ENCODE measurements around the gene ZDHHC5. TPM values are rescaled to one million over a fixed set of nuclear protein-coding genes. Genes with fewer than 3 reads are reported as not detected.

Gene ZDHHC5
- total RNA-seq, 4 donors from 2014 or later = 27.2 to 69.7 (median 60.1) TPM

DNA sequence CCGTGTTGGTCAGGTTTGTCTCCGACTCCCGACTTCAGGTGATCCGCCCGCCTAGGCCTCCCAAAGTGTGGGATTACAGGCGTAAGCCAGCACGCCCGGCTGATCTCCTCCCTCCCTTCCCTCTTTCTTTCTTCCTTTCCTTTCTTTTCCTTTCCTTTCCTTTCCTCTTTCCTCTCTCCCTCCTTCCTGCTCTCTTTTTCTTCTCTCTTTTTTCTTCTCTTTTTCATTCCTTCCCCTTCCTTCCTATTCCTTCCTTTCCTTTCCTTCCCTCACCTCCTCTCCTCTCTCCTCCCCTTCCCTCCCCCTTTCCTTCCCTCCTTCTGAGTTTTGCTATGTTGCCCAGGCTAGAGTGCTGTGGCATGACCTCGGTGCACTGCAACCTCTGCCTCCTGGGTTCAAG is 3.9 kb upstream of the ZDHHC5 start:
- peaks cover 0 to 31% (median 0%) of the 10 kb centered on the region in 3 donors for H3K36me3 ChIP-seq
- H3K27ac ChIP-seq = no peak overlapping the region
- no peak for DNase-seq
- no peak for TF ChIP-seq POLR2A (IDR thresholded peaks at IDR 0.05)
- TF ChIP-seq, protein P1, sequence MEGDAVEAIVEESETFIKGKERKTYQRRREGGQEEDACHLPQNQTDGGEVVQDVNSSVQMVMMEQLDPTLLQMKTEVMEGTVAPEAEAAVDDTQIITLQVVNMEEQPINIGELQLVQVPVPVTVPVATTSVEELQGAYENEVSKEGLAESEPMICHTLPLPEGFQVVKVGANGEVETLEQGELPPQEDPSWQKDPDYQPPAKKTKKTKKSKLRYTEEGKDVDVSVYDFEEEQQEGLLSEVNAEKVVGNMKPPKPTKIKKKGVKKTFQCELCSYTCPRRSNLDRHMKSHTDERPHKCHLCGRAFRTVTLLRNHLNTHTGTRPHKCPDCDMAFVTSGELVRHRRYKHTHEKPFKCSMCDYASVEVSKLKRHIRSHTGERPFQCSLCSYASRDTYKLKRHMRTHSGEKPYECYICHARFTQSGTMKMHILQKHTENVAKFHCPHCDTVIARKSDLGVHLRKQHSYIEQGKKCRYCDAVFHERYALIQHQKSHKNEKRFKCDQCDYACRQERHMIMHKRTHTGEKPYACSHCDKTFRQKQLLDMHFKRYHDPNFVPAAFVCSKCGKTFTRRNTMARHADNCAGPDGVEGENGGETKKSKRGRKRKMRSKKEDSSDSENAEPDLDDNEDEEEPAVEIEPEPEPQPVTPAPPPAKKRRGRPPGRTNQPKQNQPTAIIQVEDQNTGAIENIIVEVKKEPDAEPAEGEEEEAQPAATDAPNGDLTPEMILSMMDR (IDR thresholded peaks at IDR 0.05) = no peak
- no peaks in the 10 kb centered on the region for H3K9me3 ChIP-seq
- H3K27me3 ChIP-seq = no peaks in the 10 kb centered on the region
- no peak overlapping the region for H3K4me3 ChIP-seq
- peaks cover 0 to 10% (median 3%) of the 10 kb centered on the region in 4 donors for H3K4me1 ChIP-seq

DNA sequence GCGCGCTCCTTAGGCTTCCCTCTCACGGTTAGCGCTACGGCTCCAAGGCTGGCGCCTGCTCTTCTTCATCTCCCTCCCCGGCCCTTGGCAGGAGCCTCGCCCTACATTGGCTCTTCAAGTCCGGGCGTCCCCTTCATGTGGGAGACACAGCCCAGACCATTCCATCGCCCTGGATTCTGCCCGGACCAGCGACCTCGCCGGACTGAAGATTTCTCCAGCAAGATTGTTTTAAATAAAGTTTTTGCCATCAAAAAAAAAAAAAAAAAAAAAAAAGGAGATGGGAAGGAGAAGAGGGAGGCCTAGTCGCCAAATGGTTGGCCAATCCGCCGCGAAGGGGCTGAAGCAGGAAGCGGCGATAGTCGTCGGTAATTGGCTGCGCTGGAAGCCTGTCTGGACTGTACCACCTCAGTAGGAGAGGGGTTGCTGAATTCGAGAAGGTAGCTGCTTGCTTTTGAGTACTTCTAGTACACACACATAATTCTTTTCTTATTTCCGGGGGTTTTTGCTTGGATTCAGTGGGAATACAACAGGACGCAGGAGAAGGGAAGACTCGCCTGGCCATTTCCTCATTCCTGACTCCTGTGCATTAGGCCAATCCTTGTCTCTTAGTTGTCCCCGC is 688 bp upstream of the ZDHHC5 start:
- Histone ChIP-seq H3K4me1 (peaks cover 0 to 26% (median 10%) of the 10 kb centered on the region in 4 donors), H3K9me3 (no peaks in the 10 kb centered on the region)

DNA sequence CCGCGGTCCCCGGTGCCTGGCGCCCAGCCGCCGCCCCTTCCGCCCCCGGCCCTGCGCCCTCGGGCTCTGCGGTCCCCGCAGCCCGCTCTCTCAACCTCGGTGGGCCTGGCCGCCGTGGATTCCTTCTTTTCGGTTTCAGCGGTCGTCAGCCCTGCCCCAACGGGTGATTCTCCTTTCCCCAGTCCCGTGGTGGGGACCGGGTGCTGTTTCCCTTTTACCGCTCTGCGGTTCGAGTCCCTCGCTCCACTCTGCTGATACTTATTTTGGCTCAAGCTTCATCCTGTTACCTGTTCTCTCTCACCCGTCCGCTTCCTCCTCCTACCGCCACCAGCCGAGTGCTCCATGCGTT is 494 bp downstream of the ZDHHC5 start:
- TF ChIP-seq, protein P1 (IDR thresholded peaks at IDR 0.05) = no peak
- TF ChIP-seq POLR2A (IDR thresholded peaks at IDR 0.05) = no peak
- Histone ChIP-seq H3K27me3 (no peaks in the 10 kb centered on the region), H3K36me3 (peaks cover 0 to 19% (median 0%) of the 10 kb centered on the region in 3 donors), H3K27ac (peak overlapping the region; percentile 96 to 99 (median 98)), H3K9me3 (no peaks in the 10 kb centered on the region), H3K4me3 (peak overlapping the region; percentile 79 to 97 (median 88)), H3K4me1 (peaks cover 0 to 26% (median 10%) of the 10 kb centered on the region in 4 donors)
- DNase-seq = peak in 2 of 3 donors; percentile 42 to 67

More for the DNA sequence above, 688 bp upstream of the ZDHHC5 start:
- DNase-seq = peak; percentile 92 to 99 (median 98)
- Histone ChIP-seq H3K27me3 (no peaks in the 10 kb centered on the region), H3K27ac (peak overlapping the region; percentile 96 to 99 (median 98)), H3K4me3 (peak overlapping the region; percentile 79 to 97 (median 88)), H3K36me3 (peaks cover 0 to 9% (median 0%) of the 10 kb centered on the region in 3 donors)
- TF ChIP-seq, protein P1 (IDR thresholded peaks at IDR 0.05) = no peak
- TF ChIP-seq POLR2A (IDR thresholded peaks at IDR 0.05) = peak in 1 of 2 donors; percentile 23

DNA sequence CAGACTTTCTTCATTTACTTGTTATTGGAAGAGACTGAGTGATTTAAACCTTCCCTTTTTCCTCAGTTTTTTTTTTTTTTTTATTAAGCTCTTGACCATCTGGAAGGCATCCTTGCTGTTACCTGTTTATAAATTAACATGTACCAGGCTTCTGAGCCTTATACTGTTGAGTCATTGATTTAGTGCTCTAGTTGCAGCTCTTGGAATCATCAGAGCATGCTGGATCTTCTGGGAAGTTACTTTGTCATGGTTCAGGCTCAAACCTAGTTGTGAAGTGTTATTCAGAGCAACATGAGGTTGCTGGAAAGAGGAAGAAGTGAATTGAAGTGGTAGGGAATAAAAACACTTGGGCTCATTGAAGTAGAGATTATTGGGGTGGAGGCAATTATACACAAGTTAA is 6.3 kb downstream of the ZDHHC5 start:
- Histone ChIP-seq H3K27me3 (no peaks in the 10 kb centered on the region), H3K27ac (no peak overlapping the region), H3K9me3 (no peaks in the 10 kb centered on the region), H3K4me3 (no peak overlapping the region), H3K4me1 (peaks cover 0 to 17% (median 5%) of the 10 kb centered on the region in 4 donors), H3K36me3 (peaks cover 0 to 42% (median 0%) of the 10 kb centered on the region in 3 donors)
- no peak for DNase-seq
- TF ChIP-seq, protein P1 (IDR thresholded peaks at IDR 0.05) = no peak
- no peak for TF ChIP-seq POLR2A (IDR thresholded peaks at IDR 0.05)

DNA sequence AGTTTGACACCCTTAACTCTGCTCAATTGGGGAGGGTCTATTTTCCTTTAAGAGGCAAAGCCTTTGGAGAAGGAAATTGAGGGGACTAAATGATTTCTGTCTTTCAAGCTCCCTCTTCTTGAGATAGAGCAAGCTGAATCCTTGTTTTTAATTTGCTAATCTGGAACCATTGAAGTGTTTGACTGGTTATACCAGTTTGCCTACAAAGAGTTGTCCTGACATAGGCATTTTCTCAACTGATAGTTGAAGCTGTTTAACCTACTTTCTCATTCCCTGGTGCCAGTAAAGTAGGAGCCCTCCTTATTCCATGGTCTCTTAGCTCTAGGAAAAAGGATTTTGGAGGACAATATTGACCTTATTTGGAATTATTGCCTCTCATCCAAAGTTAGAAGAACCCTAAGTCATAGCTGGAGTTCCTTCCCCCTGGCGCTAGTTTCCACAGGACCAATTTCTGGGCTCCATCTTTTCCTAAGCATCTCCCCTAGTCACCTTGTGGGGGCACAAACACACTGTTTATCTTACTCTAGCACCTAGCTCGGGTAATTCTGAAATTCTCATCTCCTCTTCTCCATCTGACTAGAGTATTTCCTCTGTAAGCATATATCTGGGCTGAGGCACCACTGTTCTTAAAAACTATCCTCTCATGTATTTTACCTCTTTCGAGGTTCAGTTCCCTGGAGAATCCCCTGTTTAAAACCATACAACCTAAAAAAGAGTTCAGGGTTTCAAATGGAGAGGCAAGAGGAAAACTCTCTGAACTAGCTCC is 7.4 kb downstream of the ZDHHC5 start:
- Histone ChIP-seq H3K9me3 (no peaks in the 10 kb centered on the region), H3K36me3 (peaks cover 0 to 42% (median 0%) of the 10 kb centered on the region in 3 donors), H3K4me1 (peaks cover 0 to 17% (median 0%) of the 10 kb centered on the region in 4 donors), H3K4me3 (no peak overlapping the region), H3K27ac (no peak overlapping the region), H3K27me3 (no peaks in the 10 kb centered on the region)
- no peak for TF ChIP-seq POLR2A (IDR thresholded peaks at IDR 0.05)
- TF ChIP-seq, protein P1 (IDR thresholded peaks at IDR 0.05) = no peak
- no peak for DNase-seq

All from Peyer's patch (tissue), 4 donors.